EH (cell line): ENCODE data around the gene PITPNM1.
"Not testable (repeated sequence)": the region's sequence is repeated elsewhere in the genome, so short reads cannot be mapped to it uniquely, and the experiment has no call there.

Experiments
- DNase-seq: peaks from one replicate; pipeline ENCODE4 v3.0.0-alpha.2; 2015; ENCODE audit warnings: low read depth

Gene PITPNM1

DNA sequence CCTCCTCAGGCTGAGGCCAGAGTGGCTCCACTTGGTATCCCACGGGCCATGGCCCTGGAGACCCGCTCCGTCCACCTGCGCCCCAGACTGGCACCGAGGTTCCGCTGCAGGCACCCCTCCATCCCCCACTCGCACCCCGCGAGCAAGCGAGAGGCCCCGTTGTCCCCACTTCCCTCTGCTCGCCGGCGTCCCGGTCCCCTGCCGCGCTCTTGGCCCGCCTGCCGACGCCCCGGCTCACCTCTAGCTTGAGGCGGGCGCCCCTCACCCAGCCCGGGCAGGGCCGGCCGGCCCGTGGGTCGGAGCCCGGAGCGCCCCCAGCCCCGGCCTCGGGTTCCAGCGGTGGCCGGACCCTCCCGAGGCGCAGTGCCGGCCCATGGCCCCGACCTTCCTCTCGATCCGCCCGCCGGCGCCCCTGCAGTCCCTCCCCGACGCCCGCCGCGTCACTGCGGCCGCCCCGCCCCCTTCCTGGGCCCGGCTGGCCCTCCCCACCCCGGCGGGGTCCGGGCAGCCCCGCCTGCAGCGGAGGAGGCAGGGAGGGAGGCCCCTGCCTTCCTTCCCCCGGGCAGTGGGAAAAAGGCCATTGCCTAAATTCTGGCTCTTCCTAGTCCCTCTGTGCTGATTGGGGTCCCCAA, at the start of gene PITPNM1:
TSS of gene PITPNM1 (minus strand) at position 414 of the 632 bp plus-strand sequence. CDS start 1,183 bp downstream, outside the sequence.
- peak; percentile 69 for DNase-seq

- not testable (repeated sequence) for DNase-seq
Measured at GRCh38 chr11:67551697-67552096, 46.5 kb upstream of the PITPNM1 start.

- no peak for DNase-seq
Measured at GRCh38 chr11:67551127-67551526, 46.0 kb upstream of the PITPNM1 start.

DNA sequence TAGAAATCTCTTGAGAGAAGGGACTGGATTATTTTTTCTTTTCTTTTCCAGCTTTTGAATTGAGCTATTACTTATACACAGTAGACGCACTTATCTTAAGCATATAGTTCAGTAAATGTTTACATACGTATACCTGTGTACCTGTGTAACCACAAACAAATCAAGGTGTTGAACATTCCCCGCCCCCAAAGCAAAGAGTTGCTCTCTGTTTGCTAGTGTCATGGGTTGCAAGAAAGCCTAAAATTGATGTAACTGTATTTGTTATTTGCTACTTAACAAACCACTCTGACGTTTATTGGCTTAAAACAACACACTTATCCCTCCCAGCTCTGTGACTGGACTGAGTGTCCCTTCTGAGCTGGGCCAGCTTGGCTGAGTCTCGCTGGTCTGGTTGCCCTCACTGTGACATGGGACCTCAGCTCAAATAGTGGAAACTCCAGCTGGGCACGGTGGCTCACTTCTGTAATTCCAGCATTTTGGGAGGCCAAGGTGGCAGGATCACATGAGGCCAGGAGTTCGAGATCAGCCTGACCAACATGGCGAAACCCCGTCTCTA, 43.5 kb upstream of the PITPNM1 start:
- DNase-seq, result no peak

- not testable (repeated sequence) for DNase-seq
Measured at GRCh38 chr11:67548112-67548511, 42.9 kb upstream of the PITPNM1 start.

DNA sequence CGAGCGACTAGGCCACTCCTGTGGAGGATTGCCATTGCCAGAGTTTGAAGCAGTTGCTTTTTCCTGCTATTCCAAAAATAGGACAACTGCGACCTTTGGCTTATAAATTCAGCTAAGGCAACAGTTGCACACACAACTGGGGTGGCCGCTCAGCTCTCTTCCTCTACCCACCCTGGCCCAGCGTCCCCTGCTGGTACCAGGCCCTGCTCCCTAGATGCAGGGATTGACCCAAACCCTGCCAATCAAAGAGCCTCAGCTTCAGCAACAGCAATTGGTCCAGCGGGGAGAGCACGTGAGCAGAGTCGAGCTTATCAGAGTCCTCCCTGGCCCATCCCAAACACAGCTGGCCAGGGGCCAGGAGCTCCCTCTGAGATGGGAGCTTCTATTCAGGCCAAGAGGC, 40.1 kb upstream of the PITPNM1 start:
- DNase-seq, result peak; percentile 17

DNA sequence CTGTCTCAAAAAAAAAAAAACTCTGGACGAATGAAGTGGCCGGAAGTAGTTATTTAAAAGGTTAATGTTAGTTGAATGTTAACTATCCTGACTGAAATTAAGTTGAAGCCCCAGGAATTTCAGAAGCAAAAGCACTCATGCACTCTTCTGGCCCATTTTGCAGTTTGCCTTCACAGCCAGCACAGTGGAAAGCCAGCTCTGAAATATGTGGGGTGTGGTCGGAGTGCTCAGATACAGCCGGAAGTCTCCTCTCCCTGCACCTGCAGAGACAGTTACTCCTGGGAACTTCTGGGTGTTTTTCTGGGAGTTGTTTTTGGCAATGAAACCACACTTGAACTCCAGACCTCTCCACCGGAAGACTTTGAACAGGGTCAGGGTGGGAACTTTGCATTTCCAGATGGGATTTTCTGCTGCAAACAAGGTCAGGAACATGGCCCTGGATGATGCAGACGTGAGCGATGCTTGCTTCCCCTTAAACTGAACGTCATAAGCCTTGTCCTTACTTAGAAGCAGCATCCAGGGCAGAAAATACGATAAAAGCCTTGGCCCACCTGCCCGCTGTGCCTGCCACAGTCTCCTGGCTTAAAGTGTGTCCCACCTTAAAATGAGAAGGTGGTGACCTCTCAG, 39.6 kb upstream of the PITPNM1 start:
- no peak for DNase-seq

DNA sequence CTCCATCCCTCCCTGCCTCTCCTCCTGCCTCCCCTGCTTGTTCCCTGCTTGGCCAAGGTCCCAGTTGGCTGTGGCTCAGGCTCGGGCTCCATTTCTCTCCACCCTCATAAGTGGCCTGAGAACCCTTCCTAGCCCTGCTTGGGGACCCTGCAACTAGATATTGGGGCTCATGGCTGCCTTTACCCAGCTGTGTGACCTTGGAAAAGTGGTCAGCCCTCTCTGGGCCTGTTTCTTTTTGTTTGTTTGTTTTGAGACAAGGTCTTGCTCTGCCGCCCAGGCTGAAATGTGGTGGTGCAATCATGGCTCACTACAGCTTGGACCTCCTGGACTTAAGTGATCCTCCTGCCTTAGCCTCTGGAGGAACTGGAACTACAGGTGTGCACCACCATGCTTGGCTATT, 38.4 kb upstream of the PITPNM1 start:
- DNase-seq, result no peak

- DNase-seq, result no peak
Measured at GRCh38 chr11:67542971-67543370, 37.8 kb upstream of the PITPNM1 start.

GRCh38 chr11:67542169-67542568, 37.0 kb upstream of the PITPNM1 start:
- no peak for DNase-seq

GRCh38 chr11:67541198-67541597, 36.0 kb upstream of the PITPNM1 start:
- DNase-seq, result no peak

GRCh38 chr11:67539550-67539949, 34.4 kb upstream of the PITPNM1 start:
- DNase-seq, result peak; percentile 1

GRCh38 chr11:67538823-67539505, 33.8 kb upstream of the PITPNM1 start:
- DNase-seq, result no peak

GRCh38 chr11:67538306-67538705, 33.1 kb upstream of the PITPNM1 start:
- DNase-seq, result peak; percentile 58

GRCh38 chr11:67535561-67535960, 30.4 kb upstream of the PITPNM1 start:
- no peak for DNase-seq

DNA sequence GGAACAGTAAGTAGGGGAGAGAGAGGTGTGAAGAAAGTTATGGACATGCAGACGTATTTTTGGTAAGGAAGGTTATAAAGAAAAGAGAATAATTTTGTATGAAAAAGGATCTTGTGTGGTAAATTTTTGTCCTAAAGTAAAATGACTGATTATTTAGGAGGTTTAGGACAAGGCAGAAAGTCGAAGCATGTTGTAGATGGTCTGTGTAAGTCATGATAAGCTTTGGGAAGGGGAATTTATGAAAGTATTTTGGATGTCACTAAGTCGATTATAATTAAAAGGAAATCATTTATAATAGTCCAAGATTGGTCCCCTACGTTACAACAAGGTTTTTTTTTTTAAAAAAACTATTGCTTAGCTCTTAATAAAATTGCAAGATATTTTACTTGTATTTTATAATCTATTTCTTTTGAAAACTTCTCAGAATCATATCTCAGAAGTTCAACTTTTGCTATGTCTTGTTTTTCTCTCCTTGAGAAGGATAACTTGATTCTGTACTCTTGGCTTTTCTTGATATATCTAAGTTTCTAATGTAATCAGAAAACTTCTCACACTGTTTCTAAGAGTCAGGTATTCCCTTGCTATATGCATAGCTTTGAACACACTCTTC, 29.0 kb upstream of the PITPNM1 start:
- no peak for DNase-seq

- no peak for DNase-seq
Measured at GRCh38 chr11:67532889-67533288, 27.7 kb upstream of the PITPNM1 start.

GRCh38 chr11:67530282-67530592, 25.1 kb upstream of the PITPNM1 start:
- no peak for DNase-seq

DNA sequence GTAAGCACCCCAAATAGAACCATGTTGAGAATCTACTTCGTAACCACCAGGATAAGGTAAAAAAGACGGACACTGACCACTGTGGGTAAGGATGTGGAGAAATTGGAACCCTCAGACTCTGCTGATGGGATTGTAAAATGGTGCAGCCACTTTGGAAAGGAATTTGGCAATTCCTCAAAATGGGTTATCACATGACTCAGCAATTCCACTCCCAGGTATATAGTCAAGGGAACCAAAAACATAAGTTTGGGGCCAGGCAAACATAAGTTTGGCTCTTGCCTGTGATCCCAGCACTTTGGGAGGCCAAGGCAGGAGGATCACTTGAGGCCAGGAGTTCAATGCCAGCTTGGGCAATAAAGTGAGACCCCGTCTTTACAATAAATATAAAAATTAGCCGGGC, 23.2 kb upstream of the PITPNM1 start:
- DNase-seq, result no peak

GRCh38 chr11:67525275-67525976, 20.3 kb upstream of the PITPNM1 start:
- no peak for DNase-seq

DNA sequence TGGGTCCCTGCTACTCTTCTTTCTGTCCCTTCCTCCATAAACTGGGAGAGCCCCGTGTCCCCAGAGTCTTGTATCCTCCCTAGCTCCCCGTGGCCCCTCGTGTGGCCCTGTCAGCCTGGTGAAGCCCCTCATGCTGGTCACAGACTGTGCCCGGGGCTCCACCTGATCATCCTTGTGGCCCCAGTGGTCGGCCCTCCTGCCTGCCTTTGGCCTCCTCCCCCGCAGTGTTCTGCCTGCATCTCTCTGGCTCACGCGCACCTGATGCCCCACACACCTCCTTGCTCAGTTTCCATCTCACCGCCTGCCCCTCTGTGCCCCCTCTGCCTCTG, 19.3 kb upstream of the PITPNM1 start:
- no peak for DNase-seq
